Vagina (tissue), 2 donors: ENCODE measurements around the gene ACSF3. TPM values are rescaled to one million over a fixed set of nuclear protein-coding genes. Genes with fewer than 3 reads are reported as not detected.

Experiments
- DNase-seq, 2 donors: peaks; one replicate each; pipeline ENCODE4 v3.0.0-alpha.2; 2017; ENCODE audit errors: extremely low spot score in 2 of 2
- H3K27ac ChIP-seq: fragments of 200-600 bp; sonication (generic); one replicate; pipeline ENCODE4 v1.5.1; 2019
- H3K27me3 ChIP-seq: fragments of 200-600 bp; sonication (generic); one replicate; pipeline ENCODE4 v1.5.1; 2019
- H3K36me3 ChIP-seq, 2 donors: fragments of 200-600 bp; sonication (generic); one replicate each; pipeline ENCODE4 v1.5.1; 2017 to 2019
- H3K4me1 ChIP-seq: fragments of 200-600 bp; sonication (generic); one replicate; pipeline ENCODE4 v1.5.1; 2019
- H3K4me3 ChIP-seq, 2 donors: fragments of 200-600 bp; sonication (generic); 1 replicate in 1 of 2; 2 replicates in 1 of 2; pipeline ENCODE4 v1.5.1; 2016 to 2019
- H3K9me3 ChIP-seq: fragments of 200-600 bp; sonication (generic); one replicate; pipeline ENCODE4 v1.5.1; 2019
- POLR2A ChIP-seq, 2 donors: fragments of 450-650 bp; IDR thresholded peaks; one replicate each; pipeline ENCODE4 v1.6.1; 2017; ENCODE audit warnings: antibody characterized with exemption in 2 of 2, mild to moderate bottlenecking in 2 of 2, moderate library complexity in 2 of 2
- POLR2AphosphoS5 ChIP-seq, 2 donors: sonication (generic); formaldehyde crosslinking; IDR thresholded peaks; one replicate each; pipeline ENCODE4 v1.9.0; 2017; ENCODE audit warnings: antibody characterized with exemption in 2 of 2, mild to moderate bottlenecking in 2 of 2, low read depth in 1 of 2; ENCODE audit not compliant: insufficient read depth in 1 of 2
- intact Hi-C: fragments of 100-400 bp; cut with DNase I; formaldehyde crosslinking; loops from one replicate; pipeline ENCODE4 v1.15.1; 2023
- total RNA-seq: library from RNA; depleted of rRNA; stranded (reverse); fragments of >200 nt; gene quantifications from one replicate; pipeline ENCODE4 v1.2.3, GENCODE V29; 2016
- TF ChIP-seq, protein P1 (sequence below), 3 experiments: fragments of 450-650 bp in 2 of 3; fragments of 200-600 bp in 1 of 3; sonication (generic) in 1 of 3; IDR thresholded peaks; one replicate each; pipeline ENCODE4 v1.5.1; 2017 to 2019; ENCODE audit warnings: antibody characterized with exemption in 3 of 3, mild to moderate bottlenecking in 2 of 3, moderate library complexity in 2 of 3

ACSF3 gene
- total RNA-seq, 1 donor from 2014 or later, result 23.3 TPM

- TF ChIP-seq POLR2AphosphoS5 (IDR thresholded peaks at IDR 0.05; ENCODE audit: insufficient read depth in 1 of 2, low read depth in 1 of 2), result no peak
- no peak for TF ChIP-seq POLR2A (IDR thresholded peaks at IDR 0.05)
- TF ChIP-seq, protein P1, sequence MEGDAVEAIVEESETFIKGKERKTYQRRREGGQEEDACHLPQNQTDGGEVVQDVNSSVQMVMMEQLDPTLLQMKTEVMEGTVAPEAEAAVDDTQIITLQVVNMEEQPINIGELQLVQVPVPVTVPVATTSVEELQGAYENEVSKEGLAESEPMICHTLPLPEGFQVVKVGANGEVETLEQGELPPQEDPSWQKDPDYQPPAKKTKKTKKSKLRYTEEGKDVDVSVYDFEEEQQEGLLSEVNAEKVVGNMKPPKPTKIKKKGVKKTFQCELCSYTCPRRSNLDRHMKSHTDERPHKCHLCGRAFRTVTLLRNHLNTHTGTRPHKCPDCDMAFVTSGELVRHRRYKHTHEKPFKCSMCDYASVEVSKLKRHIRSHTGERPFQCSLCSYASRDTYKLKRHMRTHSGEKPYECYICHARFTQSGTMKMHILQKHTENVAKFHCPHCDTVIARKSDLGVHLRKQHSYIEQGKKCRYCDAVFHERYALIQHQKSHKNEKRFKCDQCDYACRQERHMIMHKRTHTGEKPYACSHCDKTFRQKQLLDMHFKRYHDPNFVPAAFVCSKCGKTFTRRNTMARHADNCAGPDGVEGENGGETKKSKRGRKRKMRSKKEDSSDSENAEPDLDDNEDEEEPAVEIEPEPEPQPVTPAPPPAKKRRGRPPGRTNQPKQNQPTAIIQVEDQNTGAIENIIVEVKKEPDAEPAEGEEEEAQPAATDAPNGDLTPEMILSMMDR (IDR thresholded peaks at IDR 0.05), result no peak
- H3K27me3 ChIP-seq, result no peaks in the 10 kb centered on the region
- no peaks in the 10 kb centered on the region for H3K9me3 ChIP-seq
- H3K4me3 ChIP-seq, result no peak overlapping the region
- intact Hi-C loops, result no loop called here
- peaks cover 0 to 22% of the 10 kb centered on the region in 2 donors for H3K36me3 ChIP-seq
- H3K27ac ChIP-seq, result no peak overlapping the region
- DNase-seq, result no peak
- H3K4me1 ChIP-seq, result no peaks in the 10 kb centered on the region
These were observed 36.8 kb downstream of the ACSF3 start for GRCh38 chr16:89130448-89130847.

DNA sequence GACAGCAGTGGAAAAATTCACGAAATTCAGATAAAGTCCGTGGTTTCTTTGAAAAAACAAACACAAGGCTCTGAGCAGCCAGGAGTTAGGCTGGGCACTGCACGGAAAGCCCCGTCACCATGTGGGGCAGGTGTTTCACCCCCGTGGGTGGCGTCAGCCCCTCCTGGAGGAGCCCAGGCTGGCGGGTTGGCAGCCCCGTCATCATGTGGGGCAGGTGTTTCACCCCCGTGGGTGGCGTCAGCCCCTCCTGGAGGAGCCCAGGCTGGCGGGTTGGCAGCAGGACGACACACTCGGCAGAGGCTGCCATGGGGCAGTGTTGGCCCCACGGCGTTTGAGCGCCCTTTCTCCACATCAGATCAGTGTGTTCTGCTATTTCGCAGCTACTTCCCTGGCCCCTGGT lies 38.1 kb downstream of the ACSF3 start:
- TF ChIP-seq, protein P1 (IDR thresholded peaks at IDR 0.05), result no peak
- TF ChIP-seq POLR2AphosphoS5 (IDR thresholded peaks at IDR 0.05; ENCODE audit: insufficient read depth in 1 of 2, low read depth in 1 of 2) (no peak), POLR2A (IDR thresholded peaks at IDR 0.05) (no peak)
- Histone ChIP-seq H3K4me3 (no peak overlapping the region), H3K4me1 (no peaks in the 10 kb centered on the region), H3K9me3 (no peaks in the 10 kb centered on the region), H3K27me3 (no peaks in the 10 kb centered on the region), H3K27ac (no peak overlapping the region), H3K36me3 (peaks cover 0 to 25% of the 10 kb centered on the region in 2 donors)
- intact Hi-C loops, result no loop called here
- DNase-seq, result no peak

DNA sequence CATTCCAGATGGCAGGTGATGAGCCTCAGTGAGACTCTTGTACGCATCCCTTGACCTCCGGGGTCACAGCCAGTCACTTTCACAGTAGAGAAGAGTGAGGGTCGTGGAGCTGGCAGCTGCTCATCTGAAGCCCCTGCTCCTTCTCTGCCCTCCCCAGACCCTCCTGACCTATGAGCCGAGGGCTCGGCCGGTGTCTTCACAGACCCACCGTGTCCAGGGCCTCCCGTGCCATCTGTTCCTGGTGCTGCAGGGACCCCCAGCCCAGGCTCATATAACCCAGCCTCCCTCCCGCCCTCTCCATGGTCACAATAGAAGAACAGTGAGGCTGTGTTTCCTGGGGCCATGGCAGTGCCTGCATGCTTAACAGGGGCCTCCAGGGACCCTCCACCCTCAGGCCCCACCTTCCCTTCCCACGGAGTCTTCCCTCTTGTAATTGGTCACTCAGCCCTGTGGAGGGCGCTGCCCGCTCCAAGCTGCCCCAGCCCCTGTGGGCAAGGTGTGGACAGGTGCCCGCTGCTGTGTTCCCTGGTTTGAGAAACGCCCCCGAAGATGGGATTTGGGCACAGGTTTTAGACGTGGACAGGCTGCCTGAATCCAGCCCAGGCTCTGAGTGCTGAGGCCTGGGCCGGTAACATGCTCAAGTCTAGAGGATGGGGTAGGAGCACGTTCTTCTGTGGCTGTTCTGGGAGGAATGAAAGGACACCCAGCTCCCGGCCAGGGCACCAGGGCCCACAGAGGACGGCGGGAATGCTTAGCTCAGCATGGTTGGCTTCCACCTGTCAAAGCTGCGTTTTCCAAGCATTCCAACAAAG lies 38.7 kb downstream of the ACSF3 start:
- Histone ChIP-seq H3K27ac (no peak overlapping the region), H3K4me3 (no peak overlapping the region), H3K4me1 (no peaks in the 10 kb centered on the region), H3K9me3 (no peaks in the 10 kb centered on the region), H3K27me3 (no peaks in the 10 kb centered on the region), H3K36me3 (peaks cover 0 to 27% of the 10 kb centered on the region in 2 donors)
- intact Hi-C loops, result no loop called here
- TF ChIP-seq POLR2A (IDR thresholded peaks at IDR 0.05) (no peak), POLR2AphosphoS5 (IDR thresholded peaks at IDR 0.05; ENCODE audit: insufficient read depth in 1 of 2, low read depth in 1 of 2) (no peak)
- TF ChIP-seq, protein P1 (IDR thresholded peaks at IDR 0.05), result no peak
- no peak for DNase-seq

- H3K36me3 ChIP-seq, result peaks cover 0 to 27% of the 10 kb centered on the region in 2 donors
- TF ChIP-seq POLR2AphosphoS5 (IDR thresholded peaks at IDR 0.05; ENCODE audit: insufficient read depth in 1 of 2, low read depth in 1 of 2) (no peak), POLR2A (IDR thresholded peaks at IDR 0.05) (no peak)
- TF ChIP-seq, protein P1 (IDR thresholded peaks at IDR 0.05), result no peak
- H3K4me3 ChIP-seq, result no peak overlapping the region
- intact Hi-C loops, result no loop called here
- H3K4me1 ChIP-seq, result no peaks in the 10 kb centered on the region
- H3K9me3 ChIP-seq, result no peaks in the 10 kb centered on the region
- no peak for DNase-seq
- H3K27me3 ChIP-seq, result no peaks in the 10 kb centered on the region
- no peak overlapping the region for H3K27ac ChIP-seq
These were observed 39.9 kb downstream of the ACSF3 start for GRCh38 chr16:89133457-89134127.

DNA sequence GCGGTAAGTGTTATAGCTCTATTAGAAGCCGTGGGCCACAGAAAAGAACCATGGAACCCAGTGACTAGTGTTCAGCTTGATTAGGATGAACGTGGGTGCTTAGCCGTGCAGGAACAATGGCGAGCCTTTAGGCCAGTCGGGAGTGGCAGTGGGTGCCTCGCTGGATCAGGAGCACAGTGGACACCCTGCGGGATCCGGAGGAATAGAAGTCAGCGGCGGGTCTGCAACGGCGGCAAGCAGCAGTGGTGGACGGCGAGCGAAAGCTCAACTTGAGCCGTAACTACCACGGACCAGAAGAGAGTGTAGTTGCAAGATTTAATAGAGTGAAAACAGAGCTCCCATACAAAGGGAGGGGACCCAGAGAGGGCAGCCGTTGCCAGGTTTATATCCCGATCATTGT lies 40.6 kb downstream of the ACSF3 start:
- Histone ChIP-seq H3K4me1 (no peaks in the 10 kb centered on the region), H3K27me3 (no peaks in the 10 kb centered on the region), H3K27ac (no peak overlapping the region), H3K9me3 (no peaks in the 10 kb centered on the region), H3K4me3 (no peak overlapping the region), H3K36me3 (peaks cover 0 to 27% of the 10 kb centered on the region in 2 donors)
- intact Hi-C loops, result no loop called here
- DNase-seq, result no peak
- TF ChIP-seq, protein P1 (IDR thresholded peaks at IDR 0.05), result no peak
- TF ChIP-seq POLR2A (IDR thresholded peaks at IDR 0.05) (no peak), POLR2AphosphoS5 (IDR thresholded peaks at IDR 0.05; ENCODE audit: insufficient read depth in 1 of 2, low read depth in 1 of 2) (no peak)
